Muscle layer of colon (tissue), 2 donors: ENCODE measurements around the gene FSTL4.

ENCODE experiments used
- H3K27ac ChIP-seq: one replicate; pipeline ENCODE4 v1.7.0; 2013; ENCODE audit warnings: low read depth, mild to moderate bottlenecking, low read length, moderate library complexity
- H3K27me3 ChIP-seq, 2 donors: one replicate each; pipeline ENCODE4 v1.7.0; 2013; ENCODE audit warnings: low read length in 2 of 2, mild to moderate bottlenecking in 2 of 2; ENCODE audit not compliant: insufficient read depth in 2 of 2, control insufficient read depth in 1 of 2
- H3K36me3 ChIP-seq: one replicate; pipeline ENCODE4 v1.7.0; 2013; ENCODE audit warnings: mild to moderate bottlenecking, low read length; ENCODE audit not compliant: insufficient read depth
- H3K4me1 ChIP-seq: one replicate; pipeline ENCODE4 v1.7.0; 2013; ENCODE audit warnings: mild to moderate bottlenecking, low read length; ENCODE audit not compliant: insufficient read depth
- H3K4me3 ChIP-seq, 2 donors: one replicate each; pipeline ENCODE4 v1.7.0; 2013; ENCODE audit warnings: low read length in 2 of 2, low read depth in 1 of 2, mild to moderate bottlenecking in 1 of 2, moderate library complexity in 1 of 2
- H3K9ac ChIP-seq: one replicate; pipeline ENCODE4 v1.7.0; 2013; ENCODE audit warnings: low read length
- H3K9me3 ChIP-seq: one replicate; pipeline ENCODE4 v1.7.0; 2013; ENCODE audit warnings: mild to moderate bottlenecking, low read length
- donor health status: abdominal sarcoma.
- donor health status: Adenocarcinoma of cecum.

FSTL4 gene

GRCh38 chr5:133386662-133387061, 225.7 kb downstream of the FSTL4 start:
- Histone ChIP-seq H3K27me3 (no peaks in the 10 kb centered on the region), H3K4me3 (no peak overlapping the region), H3K36me3 (no peaks in the 10 kb centered on the region), H3K4me1 (no peaks in the 10 kb centered on the region), H3K9ac (no peak overlapping the region), H3K9me3 (no peaks in the 10 kb centered on the region), H3K27ac (no peak overlapping the region)

GRCh38 chr5:133385346-133385745, 227.0 kb downstream of the FSTL4 start:
- no peak overlapping the region for H3K9ac ChIP-seq
- no peaks in the 10 kb centered on the region for H3K9me3 ChIP-seq
- H3K27ac ChIP-seq: no peak overlapping the region
- no peaks in the 10 kb centered on the region for H3K36me3 ChIP-seq
- H3K27me3 ChIP-seq: no peaks in the 10 kb centered on the region
- no peak overlapping the region for H3K4me3 ChIP-seq
- no peaks in the 10 kb centered on the region for H3K4me1 ChIP-seq

GRCh38 chr5:133384903-133385302, 227.4 kb downstream of the FSTL4 start:
- no peaks in the 10 kb centered on the region for H3K36me3 ChIP-seq
- no peak overlapping the region for H3K27ac ChIP-seq
- no peaks in the 10 kb centered on the region for H3K9me3 ChIP-seq
- no peak overlapping the region for H3K9ac ChIP-seq
- H3K4me3 ChIP-seq: no peak overlapping the region
- H3K27me3 ChIP-seq: no peaks in the 10 kb centered on the region
- no peaks in the 10 kb centered on the region for H3K4me1 ChIP-seq

GRCh38 chr5:133384120-133384855, 228.1 kb downstream of the FSTL4 start:
- H3K36me3 ChIP-seq: no peaks in the 10 kb centered on the region
- H3K9ac ChIP-seq: no peak overlapping the region
- H3K9me3 ChIP-seq: no peaks in the 10 kb centered on the region
- no peak overlapping the region for H3K27ac ChIP-seq
- H3K4me1 ChIP-seq: no peaks in the 10 kb centered on the region
- no peaks in the 10 kb centered on the region for H3K27me3 ChIP-seq
- no peak overlapping the region for H3K4me3 ChIP-seq

- no peaks in the 10 kb centered on the region for H3K36me3 ChIP-seq
- no peak overlapping the region for H3K4me3 ChIP-seq
- no peak overlapping the region for H3K27ac ChIP-seq
- H3K9me3 ChIP-seq: no peaks in the 10 kb centered on the region
- H3K27me3 ChIP-seq: no peaks in the 10 kb centered on the region
- no peaks in the 10 kb centered on the region for H3K4me1 ChIP-seq
- no peak overlapping the region for H3K9ac ChIP-seq
These were observed 228.8 kb downstream of the FSTL4 start for GRCh38 chr5:133383580-133383939.

GRCh38 chr5:133382661-133383579, 229.4 kb downstream of the FSTL4 start:
- Histone ChIP-seq H3K36me3 (no peaks in the 10 kb centered on the region), H3K27ac (no peak overlapping the region), H3K9ac (no peak overlapping the region), H3K4me3 (no peak overlapping the region), H3K27me3 (no peaks in the 10 kb centered on the region), H3K9me3 (no peaks in the 10 kb centered on the region), H3K4me1 (no peaks in the 10 kb centered on the region)

GRCh38 chr5:133381571-133382365, 230.6 kb downstream of the FSTL4 start:
- no peak overlapping the region for H3K27ac ChIP-seq
- no peak overlapping the region for H3K4me3 ChIP-seq
- H3K36me3 ChIP-seq: no peaks in the 10 kb centered on the region
- H3K9ac ChIP-seq: no peak overlapping the region
- no peaks in the 10 kb centered on the region for H3K27me3 ChIP-seq
- no peaks in the 10 kb centered on the region for H3K4me1 ChIP-seq
- H3K9me3 ChIP-seq: no peaks in the 10 kb centered on the region

- Histone ChIP-seq H3K4me1 (no peaks in the 10 kb centered on the region), H3K36me3 (no peaks in the 10 kb centered on the region), H3K9ac (no peak overlapping the region)
These were observed 231.3 kb downstream of the FSTL4 start for GRCh38 chr5:133381041-133381440.

GRCh38 chr5:133377736-133378135, 234.6 kb downstream of the FSTL4 start:
- H3K36me3 ChIP-seq: no peaks in the 10 kb centered on the region
- no peak overlapping the region for H3K27ac ChIP-seq

More at GRCh38 chr5:133381041-133381440, 231.3 kb downstream of the FSTL4 start:
- H3K4me3 ChIP-seq: no peak overlapping the region
- no peak overlapping the region for H3K27ac ChIP-seq
- H3K9me3 ChIP-seq: peaks cover under 1% of the 10 kb centered on the region
- H3K27me3 ChIP-seq: no peaks in the 10 kb centered on the region

GRCh38 chr5:133376986-133377385, 235.4 kb downstream of the FSTL4 start:
- Histone ChIP-seq H3K4me3 (no peak overlapping the region), H3K27ac (no peak overlapping the region), H3K4me1 (peaks cover 5% of the 10 kb centered on the region), H3K36me3 (no peaks in the 10 kb centered on the region), H3K9ac (no peak overlapping the region), H3K9me3 (peaks cover 4% of the 10 kb centered on the region), H3K27me3 (no peaks in the 10 kb centered on the region)

More at GRCh38 chr5:133377736-133378135, 234.6 kb downstream of the FSTL4 start:
- Histone ChIP-seq H3K9ac (no peak overlapping the region), H3K9me3 (peaks cover 4% of the 10 kb centered on the region), H3K4me3 (no peak overlapping the region), H3K27me3 (no peaks in the 10 kb centered on the region), H3K4me1 (peaks cover 2% of the 10 kb centered on the region)
